ENCODE results near the gene CD2AP. TPM values are rescaled to one million over a fixed set of nuclear protein-coding genes. Genes with fewer than 3 reads are reported as not detected.
"Not testable (repeated sequence)": the region's sequence is repeated elsewhere in the genome, so short reads cannot be mapped to it uniquely, and the experiment has no call there.

Gene CD2AP
- total RNA-seq, 1 donor from 2014 or later, result 10.0 TPM

- ATAC-seq, result no peak
- intact Hi-C loops (cut with DNase I), result no loop called here
- DNase-seq (ENCODE audit: missing footprints), result no peak
Observed at GRCh38 chr6:47595785-47596184, 118.2 kb downstream of the CD2AP start.

GRCh38 chr6:47598367-47598766, 120.8 kb downstream of the CD2AP start:
- intact Hi-C loops (cut with DNase I), result no loop called here
- DNase-seq (ENCODE audit: missing footprints) (no peak), ATAC-seq (no peak)

- intact Hi-C loops (cut with DNase I), result no loop called here
- ATAC-seq (no peak), DNase-seq (ENCODE audit: missing footprints) (no peak)
Observed at GRCh38 chr6:47599512-47599911, 121.9 kb downstream of the CD2AP start.

- intact Hi-C loops (cut with DNase I), result loop anchor here (5.0 to 10.0 kb wide), 2 partner anchors 126 to 188 kb away; partner anchors contain the start of gene CD2AP
- DNase-seq (ENCODE audit: missing footprints) (no peak), ATAC-seq (no peak)
Observed at GRCh38 chr6:47603227-47603626, 125.6 kb downstream of the CD2AP start.

- intact Hi-C loops (cut with DNase I), result loop anchor here (5.0 to 10.0 kb wide), 2 partner anchors 127 to 189 kb away; partner anchors contain the start of gene CD2AP
Observed at GRCh38 chr6:47603995-47604394, 126.4 kb downstream of the CD2AP start.

GRCh38 chr6:47621838-47622449, 144.4 kb downstream of the CD2AP start:
- intact Hi-C loops (cut with DNase I), result no loop called here
- no peak for DNase-seq (ENCODE audit: missing footprints)

More at GRCh38 chr6:47603995-47604394, 126.4 kb downstream of the CD2AP start:
- ATAC-seq (no peak), DNase-seq (ENCODE audit: missing footprints) (no peak)

GRCh38 chr6:47626782-47627181, 149.2 kb downstream of the CD2AP start:
- ATAC-seq (no peak), DNase-seq (ENCODE audit: missing footprints) (no peak)
- intact Hi-C loops (cut with DNase I), result no loop called here

More at GRCh38 chr6:47621838-47622449, 144.4 kb downstream of the CD2AP start:
- no peak for ATAC-seq

- DNase-seq (ENCODE audit: missing footprints) (no peak), ATAC-seq (no peak)
- intact Hi-C loops (cut with DNase I), result no loop called here
Observed at GRCh38 chr6:47628448-47629272, 151.1 kb downstream of the CD2AP start.

GRCh38 chr6:47629954-47630353, 152.4 kb downstream of the CD2AP start:
- intact Hi-C loops (cut with DNase I), result loop anchor here (2.0 kb wide), 2 partner anchors 105 to 215 kb away; no protein-coding TSS in a partner anchor

GRCh38 chr6:47630587-47630986, 153.0 kb downstream of the CD2AP start:
- intact Hi-C loops (cut with DNase I), result loop anchor here (2.0 kb wide), 2 partner anchors 104 to 216 kb away; no protein-coding TSS in a partner anchor
- DNase-seq (ENCODE audit: missing footprints), result no peak
- no peak for ATAC-seq

More at GRCh38 chr6:47629954-47630353, 152.4 kb downstream of the CD2AP start:
- DNase-seq (ENCODE audit: missing footprints) (no peak), ATAC-seq (no peak)

- ATAC-seq (peak; percentile 52), DNase-seq (ENCODE audit: missing footprints) (no peak)
- intact Hi-C loops (cut with DNase I), result loop anchor here (1.0 to 2.0 kb wide), 3 partner anchors 103 to 217 kb away; no protein-coding TSS in a partner anchor
Observed at GRCh38 chr6:47631269-47631772, 153.7 kb downstream of the CD2AP start.

GRCh38 chr6:47631797-47632196, 154.2 kb downstream of the CD2AP start:
- ATAC-seq, result no peak
- no peak for DNase-seq (ENCODE audit: missing footprints)
- intact Hi-C loops (cut with DNase I), result loop anchor here (1.0 to 2.0 kb wide), 3 partner anchors 103 to 217 kb away; no protein-coding TSS in a partner anchor

- ATAC-seq, result no peak
- intact Hi-C loops (cut with DNase I), result no loop called here
Observed at GRCh38 chr6:47633141-47633540, 155.6 kb downstream of the CD2AP start.

GRCh38 chr6:47634210-47635047, 156.8 kb downstream of the CD2AP start:
- DNase-seq (ENCODE audit: missing footprints), result no peak
- intact Hi-C loops (cut with DNase I), result no loop called here
- ATAC-seq, result no peak

More at GRCh38 chr6:47633141-47633540, 155.6 kb downstream of the CD2AP start:
- DNase-seq (ENCODE audit: missing footprints), result no peak

- intact Hi-C loops (cut with DNase I), result loop anchor here (5.0 kb wide), 1 partner anchor 91 kb away; no protein-coding TSS in a partner anchor
Observed at GRCh38 chr6:47646689-47647088, 169.1 kb downstream of the CD2AP start.

GRCh38 chr6:47647188-47647587, 169.6 kb downstream of the CD2AP start:
- DNase-seq (ENCODE audit: missing footprints), result no peak
- intact Hi-C loops (cut with DNase I), result loop anchor here (5.0 kb wide), 1 partner anchor 90 kb away; no protein-coding TSS in a partner anchor
- no peak for ATAC-seq

More at GRCh38 chr6:47646689-47647088, 169.1 kb downstream of the CD2AP start:
- DNase-seq (ENCODE audit: missing footprints) (no peak), ATAC-seq (no peak)

GRCh38 chr6:47647626-47648025, 170.0 kb downstream of the CD2AP start:
- not testable (repeated sequence) for DNase-seq (ENCODE audit: missing footprints); ATAC-seq
- intact Hi-C loops (cut with DNase I), result loop anchor here (5.0 kb wide), 1 partner anchor 90 kb away; no protein-coding TSS in a partner anchor

- ATAC-seq (no peak), DNase-seq (ENCODE audit: missing footprints) (no peak)
- intact Hi-C loops (cut with DNase I), result loop anchor here (5.0 kb wide), 1 partner anchor 89 kb away; no protein-coding TSS in a partner anchor
Observed at GRCh38 chr6:47648031-47648430, 170.4 kb downstream of the CD2AP start.

Measured in Right ventricle myocardium inferior (tissue), 1 donor.